Measurements from ENCODE around the gene PERM1. TPM values are rescaled to one million over a fixed set of nuclear protein-coding genes. Genes with fewer than 3 reads are reported as not detected.

The PERM1 gene
- total RNA-seq, 2 experiments from 2014 or later, result not detected

GRCh38 chr1:945688-946556 is 36.0 kb downstream of the PERM1 start:
- Histone ChIP-seq H3K4me1 (ENCODE audit: insufficient read depth, low read length, poor library complexity, severe bottlenecking) (no peaks in the 10 kb centered on the region), H3K4me3 (ENCODE audit: low read depth, low read length, poor library complexity, severe bottlenecking) (no peak overlapping the region), H3K4me2 (ENCODE audit: low read length) (no peak overlapping the region), H4K20me1 (ENCODE audit: insufficient read depth, low read length) (no peaks in the 10 kb centered on the region), H3K27ac (ENCODE audit: low read depth, low read length, poor library complexity, severe bottlenecking) (no peak overlapping the region), H2AFZ (ENCODE audit: low read length) (no peak overlapping the region), H3K36me3 (ENCODE audit: insufficient read depth, low read length) (peaks cover 56% of the 10 kb centered on the region), H3K79me2 (ENCODE audit: insufficient read depth, low read depth, low read length) (no peaks in the 10 kb centered on the region), H3K9me3 (ENCODE audit: low read length) (no peaks in the 10 kb centered on the region), H3K9me2 (ENCODE audit: insufficient read depth, low read length) (no peaks in the 10 kb centered on the region)
- TF ChIP-seq EZH2phosphoT487 (IDR thresholded peaks at IDR 0.05; ENCODE audit: borderline replicate concordance, low read depth, low read length) (no peak), CTCF (conservative IDR thresholded peaks at IDR 0.05; ENCODE audit: low read length) (no peak)
- CTCF ChIA-PET (ENCODE audit: unreplicated experiment), result no interaction called here
- POLR2A ChIA-PET, result no interaction called here
- DNase-seq (ENCODE audit: low spot score), result no peak
- intact Hi-C loops (cut with micrococcal nuclease; ENCODE audit: unreplicated experiment), result no loop called here
- BruUV-seq (replicated peaks), result no TSS peak

- DNase-seq (ENCODE audit: low spot score), result no peak
- POLR2A ChIA-PET, result no interaction called here
- Histone ChIP-seq H3K36me3 (ENCODE audit: insufficient read depth, low read length) (peaks cover 43% of the 10 kb centered on the region), H2AFZ (ENCODE audit: low read length) (no peak overlapping the region), H3K9me2 (ENCODE audit: insufficient read depth, low read length) (no peaks in the 10 kb centered on the region), H3K4me3 (ENCODE audit: low read depth, low read length, poor library complexity, severe bottlenecking) (no peak overlapping the region), H3K79me2 (ENCODE audit: insufficient read depth, low read depth, low read length) (no peaks in the 10 kb centered on the region), H3K4me2 (ENCODE audit: low read length) (no peak overlapping the region), H3K27ac (ENCODE audit: low read depth, low read length, poor library complexity, severe bottlenecking) (no peak overlapping the region), H3K9me3 (ENCODE audit: low read length) (no peaks in the 10 kb centered on the region), H3K4me1 (ENCODE audit: insufficient read depth, low read length, poor library complexity, severe bottlenecking) (peaks cover 5% of the 10 kb centered on the region), H4K20me1 (ENCODE audit: insufficient read depth, low read length) (no peaks in the 10 kb centered on the region)
- CTCF ChIA-PET (ENCODE audit: unreplicated experiment), result no interaction called here
- BruUV-seq (replicated peaks), result TSS peak; percentile 93
- intact Hi-C loops (cut with micrococcal nuclease; ENCODE audit: unreplicated experiment), result no loop called here
- no peak for TF ChIP-seq CTCF (conservative IDR thresholded peaks at IDR 0.05; ENCODE audit: low read length)
- TF ChIP-seq EZH2phosphoT487 (IDR thresholded peaks at IDR 0.05; ENCODE audit: borderline replicate concordance, low read depth, low read length), result no peak
These were observed 37.3 kb downstream of the PERM1 start for GRCh38 chr1:944341-945325.
